HG03196 (cell line): Measurements from ENCODE around the gene MTX1.
"Not testable (repeated sequence)": the region's sequence is repeated elsewhere in the genome, so short reads cannot be mapped to it uniquely, and the experiment has no call there.

Source experiments
- ATAC-seq: cut with Tn5 transposase; IDR thresholded peaks from one replicate; pipeline ENCODE4 v1.9.1; 2021; ENCODE audit not compliant: unreplicated experiment

Gene MTX1

DNA sequence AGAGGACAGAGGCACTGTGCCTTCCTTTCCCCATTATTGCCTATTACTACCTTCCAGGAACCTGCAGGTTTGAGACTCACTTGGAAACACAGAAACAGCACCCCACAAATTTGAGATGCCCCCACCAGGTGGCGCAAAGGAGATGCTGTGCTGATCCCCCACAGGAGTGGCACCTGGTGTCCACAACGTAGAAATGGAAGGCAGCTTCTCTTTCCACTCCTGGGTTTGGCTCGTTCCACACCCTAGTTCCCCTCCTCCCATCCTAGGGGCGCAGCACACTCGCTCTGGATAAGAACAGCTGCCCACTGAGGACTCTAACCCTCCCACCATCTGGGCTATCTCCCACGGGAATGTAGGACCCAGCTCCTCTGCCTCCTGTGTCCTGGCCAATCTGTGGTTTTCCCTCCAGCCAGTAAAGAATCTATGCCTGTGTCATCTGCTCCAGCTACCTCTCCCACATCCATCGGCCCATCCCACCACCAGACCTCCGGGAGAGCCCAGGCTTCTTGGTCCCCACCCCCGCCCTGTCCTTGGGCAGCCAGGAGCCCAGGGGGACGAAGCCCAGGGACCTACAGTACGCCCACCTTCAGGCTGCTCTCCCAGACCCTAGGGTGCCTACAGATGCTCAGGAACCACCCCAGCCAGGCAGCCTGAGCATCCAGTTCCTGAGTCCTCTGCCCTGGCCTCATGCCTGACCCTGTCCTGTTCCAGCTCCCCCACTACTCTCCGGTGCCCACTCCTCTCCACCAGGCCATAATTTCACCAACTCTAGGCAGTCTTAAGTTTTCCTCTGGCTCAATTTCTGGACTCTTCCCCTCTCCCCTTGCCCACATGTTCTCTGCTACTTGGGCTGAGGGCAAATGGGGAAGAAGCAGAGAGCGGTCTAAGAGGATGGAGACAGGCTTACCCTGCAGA is 1.3 kb upstream of the MTX1 start:
- ATAC-seq, result no peak

DNA sequence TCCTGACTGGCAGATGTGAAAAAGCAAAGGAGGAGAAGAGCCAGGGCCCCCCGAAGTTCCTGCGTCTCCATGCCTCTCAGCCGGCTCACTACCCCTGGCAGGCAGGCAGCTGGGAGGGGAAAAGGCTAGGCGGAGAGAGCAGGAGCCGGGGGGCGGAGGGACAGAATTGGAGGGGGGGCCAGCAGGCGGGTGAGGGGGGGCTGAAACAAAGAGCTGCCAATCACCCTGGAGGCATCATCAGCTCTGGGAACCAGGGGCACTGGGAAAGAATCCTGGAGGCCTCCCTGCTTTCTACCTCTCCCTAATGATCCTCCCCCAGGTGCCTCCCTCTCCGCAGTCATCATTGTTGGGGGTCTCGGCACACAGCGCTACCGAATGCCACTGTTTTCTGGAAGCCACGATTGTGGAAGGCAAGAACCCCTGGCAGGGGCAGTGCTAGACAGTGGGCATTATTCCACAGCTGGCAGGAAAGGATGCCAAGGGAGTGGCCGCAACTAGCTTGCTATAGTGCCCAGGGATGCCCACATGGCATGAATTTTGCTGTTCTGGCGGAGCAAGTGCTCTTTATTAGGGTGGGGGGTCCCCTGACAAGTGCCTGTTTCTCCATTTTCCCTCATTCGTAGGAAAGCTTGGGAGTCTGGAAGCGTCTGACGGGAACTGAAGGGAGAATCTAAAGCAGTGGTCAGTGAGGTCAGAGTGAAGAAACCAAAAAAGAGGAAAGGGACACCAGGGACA is 522 bp upstream of the MTX1 start, which contains the start of gene THBS3:
THBS3 (minus strand) TSS at position 92 of the 735 bp plus-strand sequence; CDS start at position 71, 21 bp downstream.
- no peak for ATAC-seq

DNA sequence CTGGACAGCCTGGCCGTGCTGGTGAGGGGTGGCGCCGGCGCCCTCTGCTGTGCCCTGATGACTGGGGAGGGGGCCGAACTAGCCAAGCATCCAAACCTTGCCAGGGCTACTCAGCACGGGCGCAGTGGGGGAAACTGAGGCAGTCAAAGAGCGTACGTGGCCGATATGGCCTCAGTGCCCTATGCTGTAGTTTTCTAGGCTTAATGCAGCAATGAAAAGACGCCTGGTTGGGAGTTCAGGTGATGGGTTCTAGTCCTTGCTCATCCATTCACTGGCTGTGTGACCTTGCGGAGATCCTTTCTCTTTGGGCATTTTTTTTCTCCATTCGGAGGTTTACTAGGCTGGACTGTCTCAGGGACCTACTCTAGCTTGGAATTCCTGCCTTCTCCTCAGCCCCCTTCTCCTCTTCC is 822 bp downstream of the MTX1 start:
- ATAC-seq, result no peak

DNA sequence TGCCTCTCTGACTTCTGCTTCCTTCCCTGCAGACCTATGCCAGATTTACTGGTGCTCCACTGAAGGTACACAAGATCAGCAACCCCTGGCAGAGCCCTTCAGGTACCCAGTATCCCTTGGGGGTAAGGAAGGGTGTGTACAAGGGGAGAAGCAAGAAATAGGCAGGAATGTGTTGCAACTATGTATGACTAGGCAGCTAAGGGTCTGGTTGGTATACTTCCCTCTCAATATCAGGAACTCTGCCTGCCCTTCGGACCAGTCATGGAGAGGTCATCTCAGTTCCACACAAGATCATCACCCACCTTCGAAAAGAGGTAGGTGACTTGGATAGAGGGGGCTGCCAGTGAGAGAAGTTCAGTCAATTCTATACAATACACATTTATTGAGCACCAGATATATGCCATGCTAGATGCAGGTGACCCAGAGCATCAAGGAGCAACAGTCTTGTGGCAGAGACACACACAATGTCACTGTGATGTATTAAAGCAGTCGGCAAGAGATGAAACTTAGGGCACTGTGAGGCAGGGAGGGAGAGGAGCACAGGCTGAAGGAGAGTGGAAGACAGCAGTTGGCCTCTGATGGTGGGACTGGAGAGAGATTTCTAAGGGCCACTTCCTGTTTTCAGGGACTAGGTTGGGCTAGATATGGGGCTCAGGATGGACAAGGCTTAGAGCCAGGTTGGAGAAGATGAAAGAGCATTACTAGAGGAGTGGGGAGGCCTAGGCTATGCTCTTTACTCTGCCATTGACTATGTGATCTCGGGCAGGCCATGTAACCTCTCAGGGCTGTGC is 2.0 kb downstream of the MTX1 start:
- no peak for ATAC-seq

DNA sequence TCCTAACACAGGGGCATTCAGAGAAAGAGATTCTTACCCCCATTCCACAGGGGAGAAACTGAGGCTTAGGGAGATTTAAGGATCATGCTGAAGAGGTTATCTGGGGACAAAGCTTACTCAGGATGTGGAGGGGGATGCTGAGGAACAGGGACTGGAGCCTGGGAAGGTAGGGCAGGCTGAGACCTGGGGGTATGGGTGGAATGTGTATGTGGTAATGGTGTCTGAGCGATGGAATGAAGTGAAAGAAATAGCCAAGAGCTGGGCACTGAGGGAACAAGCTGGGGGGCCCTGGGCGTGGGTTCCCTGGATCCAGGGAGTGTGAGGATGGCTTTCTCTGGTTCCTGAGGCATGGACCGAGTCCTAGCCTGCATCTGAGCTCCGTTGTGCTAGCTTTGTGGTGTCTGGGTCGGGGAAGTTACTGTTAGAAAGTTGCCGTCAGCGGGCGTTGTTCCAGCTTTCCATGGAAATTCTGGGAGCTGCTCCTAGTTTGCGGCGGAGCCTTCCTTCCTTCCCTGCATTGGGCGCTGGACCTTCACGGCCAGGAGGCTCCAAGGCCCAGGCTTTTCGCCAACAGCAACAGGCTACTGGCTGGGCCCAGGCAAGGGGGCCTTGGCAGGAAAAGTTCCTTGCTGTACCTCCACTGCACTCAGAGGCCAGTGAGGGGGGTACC is 3.0 kb downstream of the MTX1 start:
- ATAC-seq, result not testable (repeated sequence)

DNA sequence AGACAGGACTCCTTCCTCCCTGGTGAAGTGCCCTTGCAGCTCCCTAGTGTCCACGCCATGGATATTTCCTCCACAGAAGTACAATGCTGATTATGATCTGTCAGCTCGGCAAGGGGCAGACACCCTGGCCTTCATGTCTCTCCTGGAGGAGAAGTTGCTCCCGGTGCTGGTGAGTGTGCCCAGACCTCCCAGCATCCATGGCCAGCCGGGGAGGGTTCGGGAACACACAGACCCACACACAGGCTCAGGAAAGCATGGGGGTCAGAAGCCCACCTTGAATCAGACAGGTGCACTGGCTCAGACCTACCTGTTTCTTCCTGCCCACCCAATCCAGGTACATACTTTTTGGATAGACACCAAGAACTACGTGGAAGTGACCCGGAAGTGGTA is 3.6 kb downstream of the MTX1 start:
- ATAC-seq, result not testable (repeated sequence)

DNA sequence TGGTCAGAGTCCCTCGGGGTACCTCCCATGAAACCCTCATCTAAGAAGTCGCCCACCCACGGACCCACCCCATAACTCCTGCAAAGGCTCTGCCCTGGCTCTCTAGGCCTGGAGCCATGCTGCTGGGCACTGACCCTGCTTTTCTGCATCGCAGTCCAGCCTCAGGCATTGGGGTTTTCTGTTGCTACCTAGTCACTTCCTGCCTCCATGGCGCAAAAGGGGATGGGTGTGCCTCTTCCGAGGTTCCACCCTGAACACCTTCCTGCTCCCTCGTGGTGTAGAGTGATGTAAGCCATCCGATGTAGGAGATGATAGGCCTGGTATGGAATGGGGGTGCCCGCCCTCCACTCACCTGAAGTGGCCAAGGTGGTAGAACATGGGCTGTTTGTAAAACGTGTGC is 6.2 kb downstream of the MTX1 start:
- ATAC-seq, result not testable (repeated sequence)

DNA sequence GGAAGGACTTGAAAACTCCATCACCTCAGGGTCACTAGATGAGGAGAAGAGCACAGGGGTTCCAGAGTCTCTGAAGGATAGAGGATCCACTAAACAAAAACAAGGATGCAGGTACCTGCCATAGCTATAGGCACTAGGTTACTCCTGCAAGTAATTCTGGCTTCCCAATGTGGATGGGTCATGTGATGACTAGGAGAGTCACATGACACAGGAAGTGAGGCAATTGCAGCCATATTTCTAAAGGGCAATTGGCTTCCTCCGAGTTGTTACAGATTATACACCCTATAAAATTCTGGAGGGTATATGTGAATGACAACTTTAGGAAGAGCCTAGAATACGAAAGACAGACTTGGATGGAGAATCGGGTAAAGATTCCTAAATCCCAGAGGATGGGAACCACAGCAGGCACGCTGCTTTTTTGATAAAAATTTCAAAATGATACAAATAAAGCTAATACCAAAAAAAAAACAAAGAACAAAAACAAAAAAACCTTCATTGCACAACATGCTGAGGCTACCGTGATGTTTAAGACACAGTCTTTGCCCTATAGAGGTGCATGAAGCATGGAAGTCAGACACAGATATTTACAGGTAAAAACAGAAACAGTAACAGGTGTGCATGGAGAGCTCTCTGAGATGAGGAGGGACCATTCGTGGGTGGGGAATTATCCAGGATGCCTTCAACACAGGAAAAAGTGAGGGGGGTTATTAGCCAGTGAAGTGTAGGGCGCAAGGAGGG is 10.5 kb downstream of the MTX1 start:
- ATAC-seq, result no peak

DNA sequence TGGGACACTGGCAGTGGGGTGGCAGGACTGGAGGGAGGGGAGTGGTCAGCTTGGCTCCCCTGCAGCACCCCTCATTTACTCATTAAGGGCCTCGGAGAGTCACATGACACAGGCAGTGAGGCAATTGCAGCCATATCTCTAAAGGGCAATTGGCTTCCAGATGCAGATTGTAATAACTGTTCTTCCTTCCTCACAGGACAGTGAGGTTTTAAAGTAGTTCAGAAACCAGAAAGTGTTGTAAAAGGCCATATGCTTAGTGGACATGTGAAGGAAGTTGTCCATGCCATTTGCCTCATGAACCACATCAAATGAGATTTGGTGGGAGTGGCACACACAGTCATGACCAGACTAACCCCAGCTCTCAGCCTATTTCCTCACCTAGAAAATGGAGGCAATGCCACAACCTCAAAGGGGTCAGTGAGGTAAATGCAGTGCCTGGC is 11.1 kb downstream of the MTX1 start:
- ATAC-seq, result no peak

DNA sequence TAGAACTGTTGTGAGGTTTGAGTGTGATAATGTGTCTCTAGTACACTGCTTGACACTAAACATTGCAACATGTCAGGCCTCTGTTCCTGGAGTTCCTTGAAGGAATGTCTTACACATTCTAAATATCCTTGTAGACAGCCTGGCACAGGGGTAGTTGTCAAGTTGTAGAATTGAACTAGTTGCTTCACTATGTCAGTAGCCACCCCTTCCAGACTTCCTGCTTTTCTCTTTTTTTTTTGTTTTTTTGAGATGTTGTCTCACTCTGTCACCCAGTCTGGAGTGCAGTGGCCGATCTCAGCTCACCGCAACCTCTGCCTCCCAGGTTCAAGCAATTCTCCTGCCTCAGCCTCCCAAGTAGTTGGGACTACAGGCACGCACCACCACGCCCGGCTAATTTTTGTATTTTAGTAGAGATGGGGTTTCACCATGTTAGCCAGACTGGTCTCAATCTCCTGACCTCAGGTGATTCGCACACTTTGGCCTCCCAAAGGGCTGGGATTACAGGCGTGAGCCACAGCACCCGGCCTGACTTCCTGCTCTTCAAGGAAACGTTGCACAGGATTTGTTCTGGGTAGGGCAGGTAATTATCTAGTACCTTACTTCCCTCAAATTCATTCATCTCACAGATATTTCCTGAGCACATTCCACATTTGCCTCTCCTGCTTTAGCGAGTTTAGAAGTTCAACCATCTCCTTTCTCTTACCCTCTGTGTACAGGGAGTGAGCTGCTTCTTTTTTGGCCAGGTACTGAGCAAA is 11.9 kb downstream of the MTX1 start:
- ATAC-seq, result not testable (repeated sequence)

DNA sequence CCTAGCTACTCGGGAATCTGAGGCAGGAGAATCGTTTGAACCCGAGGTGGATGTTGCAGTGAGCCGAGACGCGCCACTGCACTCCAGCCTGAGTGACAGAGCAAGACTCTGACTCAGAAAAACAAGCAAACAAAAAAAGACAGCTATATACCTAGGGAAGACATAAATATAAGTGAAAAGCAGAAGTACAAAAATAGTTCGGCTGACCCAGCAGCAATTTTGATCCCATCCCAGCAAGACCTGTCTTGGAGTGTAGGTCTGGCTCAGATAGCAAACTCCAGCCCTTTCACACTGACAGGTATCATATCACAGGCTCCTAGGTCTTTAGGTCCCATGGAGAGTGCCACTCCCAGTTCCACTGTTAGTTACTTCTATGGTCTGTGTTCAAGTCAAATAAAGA is 14.6 kb downstream of the MTX1 start:
- no peak for ATAC-seq

DNA sequence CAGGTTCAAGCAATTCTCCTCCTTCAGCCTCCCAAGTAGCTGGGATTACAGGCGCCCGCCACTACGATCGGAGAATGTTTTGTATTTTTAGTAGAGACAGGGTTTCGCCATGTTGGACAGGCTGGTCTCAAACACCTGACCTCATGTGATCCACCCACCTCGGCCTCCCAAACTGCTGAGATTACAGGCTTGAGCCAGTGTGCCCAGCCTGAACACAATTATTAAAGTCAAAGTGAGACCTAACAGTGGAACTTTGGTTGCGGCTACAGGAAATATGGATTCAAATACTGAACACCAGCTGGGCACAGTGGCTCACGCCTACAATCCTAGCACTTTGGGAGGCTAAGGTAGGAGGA is 16.9 kb downstream of the MTX1 start:
- ATAC-seq, result not testable (repeated sequence)

DNA sequence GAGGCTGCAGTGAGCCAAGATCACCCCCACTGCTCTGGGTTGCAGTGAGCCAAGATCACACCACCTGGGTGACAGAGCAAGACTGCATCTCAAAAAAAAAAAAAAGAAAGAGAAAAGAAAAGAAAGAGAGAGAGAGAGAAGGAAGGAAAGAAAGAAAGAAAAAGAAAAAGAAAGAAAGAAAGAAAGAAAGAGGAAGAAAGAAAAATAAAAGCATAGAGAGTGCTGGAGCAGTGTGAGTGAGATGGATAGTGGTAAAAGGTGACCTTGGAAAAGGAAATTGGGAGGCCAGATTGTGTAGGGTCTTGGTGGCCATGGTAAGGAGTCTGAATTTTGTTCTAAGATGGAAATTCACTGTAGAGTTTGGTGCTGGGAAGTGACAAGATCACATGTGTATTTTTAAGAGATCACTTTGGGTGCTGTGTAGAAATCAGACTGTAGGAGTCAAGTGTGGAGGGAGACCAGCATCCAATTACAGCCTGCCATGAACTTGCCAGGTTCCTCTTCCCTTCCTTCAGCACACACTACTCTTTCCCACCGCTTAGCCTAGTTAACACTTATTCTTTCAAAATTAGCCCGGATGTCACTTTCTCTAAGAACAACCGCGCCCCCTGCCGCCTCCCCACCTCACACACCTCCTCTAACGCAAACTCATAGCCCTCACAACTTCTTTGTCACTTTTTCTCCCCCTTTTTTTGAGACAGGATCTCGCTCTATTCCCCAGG is 17.9 kb downstream of the MTX1 start:
- ATAC-seq, result peak; percentile 34

DNA sequence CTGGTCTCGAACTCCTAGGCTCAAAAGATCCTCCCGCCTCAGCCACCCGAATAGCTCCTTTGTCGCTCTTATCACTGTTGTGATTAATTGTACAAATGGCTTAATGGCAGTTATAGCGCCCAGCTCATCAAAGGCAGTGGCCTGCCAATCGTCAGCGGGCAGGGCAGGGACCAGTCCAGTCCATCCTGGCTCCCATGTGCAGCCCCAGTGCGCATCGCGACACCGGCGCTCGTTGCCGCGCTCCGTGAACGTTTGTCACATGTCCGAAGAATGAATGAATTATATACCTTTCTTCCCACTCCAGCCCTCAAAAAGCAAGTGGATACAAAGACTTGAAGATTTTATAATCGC is 18.4 kb downstream of the MTX1 start:
- peak; percentile 15 for ATAC-seq

DNA sequence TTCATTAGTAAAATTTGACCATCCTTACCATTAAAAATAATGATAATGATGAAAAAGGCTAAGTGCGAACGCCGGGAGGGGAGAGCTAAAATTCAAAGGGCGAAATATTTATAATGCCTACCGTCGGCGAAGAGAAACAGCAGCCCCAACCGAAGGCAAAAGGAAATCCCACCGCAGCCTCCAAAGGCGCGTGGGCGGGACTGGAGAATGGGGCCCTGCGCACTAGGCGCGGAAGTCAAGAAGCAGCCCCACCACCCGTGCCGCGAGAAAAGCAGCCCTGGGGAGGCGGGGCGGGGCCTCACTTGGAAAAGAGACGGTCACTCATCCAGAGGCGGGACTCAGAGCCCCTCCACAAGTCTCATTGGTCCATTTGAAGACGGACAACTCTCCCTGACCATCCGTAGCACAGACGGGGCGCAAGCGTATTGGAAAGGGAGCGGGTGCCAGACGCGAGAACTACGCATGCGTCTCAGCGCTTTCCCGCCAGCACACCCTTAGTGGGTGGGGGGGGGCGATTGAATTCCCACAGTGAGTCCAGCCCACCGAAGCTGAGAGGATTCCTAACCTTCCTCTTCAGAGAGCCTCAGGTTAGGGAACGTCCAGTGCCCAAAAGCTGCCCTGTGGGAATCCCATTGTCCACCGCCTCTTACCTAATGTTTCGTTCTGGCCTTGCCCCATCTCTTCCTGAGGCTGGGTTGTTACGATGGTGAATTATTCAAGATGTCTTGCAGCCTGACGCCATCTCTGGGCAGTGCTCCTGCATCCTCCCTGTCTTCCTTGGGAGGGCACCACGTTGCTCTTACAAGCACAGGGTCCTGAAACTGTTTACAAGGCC is 19.0 kb downstream of the MTX1 start:
- ATAC-seq, result peak; percentile 88

DNA sequence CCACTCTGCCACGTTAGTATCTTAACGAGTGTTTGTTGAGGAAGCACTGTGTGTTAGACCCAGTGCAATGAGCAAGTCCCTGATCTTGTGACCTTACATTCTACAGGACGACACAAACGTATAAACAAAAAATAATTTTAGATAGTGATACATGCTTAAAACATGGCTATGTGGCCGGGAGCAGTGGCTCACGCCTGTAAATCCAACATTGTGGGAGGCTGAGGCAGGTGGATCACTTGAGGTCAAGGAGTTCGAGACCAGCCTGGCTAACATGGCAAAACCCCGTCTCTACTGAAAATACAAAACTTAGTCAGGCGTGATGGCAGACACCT is 19.6 kb downstream of the MTX1 start:
- ATAC-seq, result no peak

DNA sequence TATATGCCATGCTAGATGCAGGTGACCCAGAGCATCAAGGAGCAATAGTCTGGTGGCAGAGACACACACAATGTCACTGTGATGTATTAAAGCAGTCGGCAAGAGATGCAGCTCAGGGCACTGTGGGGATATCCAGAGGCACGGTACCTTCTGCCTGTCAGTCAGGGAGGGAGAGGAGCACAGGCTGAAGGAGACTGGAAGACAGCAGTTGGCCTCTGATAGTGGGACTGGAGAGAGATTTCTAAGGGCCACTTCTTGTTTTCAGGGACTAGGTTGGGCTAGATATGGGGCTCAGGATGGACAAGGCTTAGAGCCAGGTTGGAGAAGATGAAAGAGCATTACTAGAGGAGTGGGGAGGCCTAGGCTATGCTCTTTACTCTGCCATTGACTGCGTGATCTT is 22.8 kb downstream of the MTX1 start:
- not testable (repeated sequence) for ATAC-seq
